Measurements from ENCODE around the gene JAG2. TPM values are rescaled to one million over a fixed set of nuclear protein-coding genes. Genes with fewer than 3 reads are reported as not detected.

JAG2 gene
- total and polyA plus RNA-seq, 4 donors = 17.3 to 39.7 (median 23.6) TPM

GRCh38 chr14:105097794-105098127 lies 70.8 kb downstream of the JAG2 start:
- no peaks in the 10 kb centered on the region for H3K27me3 ChIP-seq (ENCODE audit: control insufficient read depth, insufficient read depth, low read length)
- no peaks in the 10 kb centered on the region for H3K9me3 ChIP-seq (ENCODE audit: control insufficient read depth, insufficient read depth, low read length)
- DNase-seq (ENCODE audit: low read depth in 4 of 6, low spot score in 6 of 6) = no peak
- no peak overlapping the region for H3K4me3 ChIP-seq (ENCODE audit: low read depth, low read length)
- peaks cover 14% of the 10 kb centered on the region for H3K36me3 ChIP-seq (ENCODE audit: control insufficient read depth, insufficient read depth, low read length)
- H3K4me1 ChIP-seq (ENCODE audit: control insufficient read depth, insufficient read depth, low read length) = peaks cover 15% of the 10 kb centered on the region
- H3K27ac ChIP-seq (ENCODE audit: low read depth, low read length) = no peak overlapping the region
- 84% methylated on average over 7 of the region's 7 CpGs for WGBS (ENCODE audit: insufficient coverage)

GRCh38 chr14:105096206-105096875 lies 72.2 kb downstream of the JAG2 start:
- Histone ChIP-seq H3K27me3 (ENCODE audit: control insufficient read depth, insufficient read depth, low read length) (no peaks in the 10 kb centered on the region), H3K9me3 (ENCODE audit: control insufficient read depth, insufficient read depth, low read length) (no peaks in the 10 kb centered on the region), H3K4me1 (ENCODE audit: control insufficient read depth, insufficient read depth, low read length) (peaks cover 29% of the 10 kb centered on the region), H3K4me3 (ENCODE audit: low read depth, low read length) (no peak overlapping the region), H3K27ac (ENCODE audit: low read depth, low read length) (no peak overlapping the region), H3K36me3 (ENCODE audit: control insufficient read depth, insufficient read depth, low read length) (peaks cover 16% of the 10 kb centered on the region)
- 79% methylated on average over 14 of the region's 15 CpGs for WGBS (ENCODE audit: insufficient coverage)
- no peak for DNase-seq (ENCODE audit: low read depth in 4 of 6, low spot score in 6 of 6)

GRCh38 chr14:105095236-105095805 lies 73.3 kb downstream of the JAG2 start:
- H3K9me3 ChIP-seq (ENCODE audit: control insufficient read depth, insufficient read depth, low read length) = no peaks in the 10 kb centered on the region
- DNase-seq (ENCODE audit: low read depth in 4 of 6, low spot score in 6 of 6) = no peak
- peaks cover 16% of the 10 kb centered on the region for H3K36me3 ChIP-seq (ENCODE audit: control insufficient read depth, insufficient read depth, low read length)
- 97% methylated on average over 7 of the region's 7 CpGs for WGBS (ENCODE audit: insufficient coverage)
- H3K27me3 ChIP-seq (ENCODE audit: control insufficient read depth, insufficient read depth, low read length) = no peaks in the 10 kb centered on the region
- H3K4me1 ChIP-seq (ENCODE audit: control insufficient read depth, insufficient read depth, low read length) = peaks cover 39% of the 10 kb centered on the region
- no peak overlapping the region for H3K4me3 ChIP-seq (ENCODE audit: low read depth, low read length)
- no peak overlapping the region for H3K27ac ChIP-seq (ENCODE audit: low read depth, low read length)

GRCh38 chr14:105094193-105094907 lies 74.2 kb downstream of the JAG2 start:
- peak overlapping the region; percentile 62 for H3K4me3 ChIP-seq (ENCODE audit: low read depth, low read length)
- WGBS (ENCODE audit: insufficient coverage) = 56% methylated on average over 12 of the region's 14 CpGs
- H3K27ac ChIP-seq (ENCODE audit: low read depth, low read length) = peak overlapping the region; percentile 47
- no peaks in the 10 kb centered on the region for H3K27me3 ChIP-seq (ENCODE audit: control insufficient read depth, insufficient read depth, low read length)
- H3K9me3 ChIP-seq (ENCODE audit: control insufficient read depth, insufficient read depth, low read length) = no peaks in the 10 kb centered on the region
- DNase-seq (ENCODE audit: low read depth in 4 of 6, low spot score in 6 of 6) = no peak
- peaks cover 43% of the 10 kb centered on the region for H3K4me1 ChIP-seq (ENCODE audit: control insufficient read depth, insufficient read depth, low read length)
- H3K36me3 ChIP-seq (ENCODE audit: control insufficient read depth, insufficient read depth, low read length) = peaks cover 19% of the 10 kb centered on the region

- Histone ChIP-seq H3K4me3 (ENCODE audit: low read depth, low read length) (peak overlapping the region; percentile 62), H3K4me1 (ENCODE audit: control insufficient read depth, insufficient read depth, low read length) (peaks cover 47% of the 10 kb centered on the region), H3K27ac (ENCODE audit: low read depth, low read length) (peak overlapping the region; percentile 61), H3K9me3 (ENCODE audit: control insufficient read depth, insufficient read depth, low read length) (no peaks in the 10 kb centered on the region), H3K36me3 (ENCODE audit: control insufficient read depth, insufficient read depth, low read length) (peaks cover 21% of the 10 kb centered on the region), H3K27me3 (ENCODE audit: control insufficient read depth, insufficient read depth, low read length) (no peaks in the 10 kb centered on the region)
- under 1% methylated on average over 76 of the region's 76 CpGs for WGBS (ENCODE audit: insufficient coverage)
- peak in 3 of 6 donors; percentile 33 to 90 (median 80) for DNase-seq (ENCODE audit: low read depth in 4 of 6, low spot score in 6 of 6)
These were observed 75.0 kb downstream of the JAG2 start for GRCh38 chr14:105093431-105094192.

- Histone ChIP-seq H3K9me3 (ENCODE audit: control insufficient read depth, insufficient read depth, low read length) (no peaks in the 10 kb centered on the region), H3K4me3 (ENCODE audit: low read depth, low read length) (peak overlapping the region; percentile 42), H3K27me3 (ENCODE audit: control insufficient read depth, insufficient read depth, low read length) (peaks cover 3% of the 10 kb centered on the region), H3K27ac (ENCODE audit: low read depth, low read length) (peak overlapping the region; percentile 71), H3K36me3 (ENCODE audit: control insufficient read depth, insufficient read depth, low read length) (peaks cover 21% of the 10 kb centered on the region), H3K4me1 (ENCODE audit: control insufficient read depth, insufficient read depth, low read length) (peaks cover 53% of the 10 kb centered on the region)
- peak in 4 of 6 donors; percentile 47 to 93 (median 73) for DNase-seq (ENCODE audit: low read depth in 4 of 6, low spot score in 6 of 6)
- 2% methylated on average over 46 of the region's 46 CpGs for WGBS (ENCODE audit: insufficient coverage)
These were observed 75.5 kb downstream of the JAG2 start for GRCh38 chr14:105093038-105093430.

- H3K27me3 ChIP-seq (ENCODE audit: control insufficient read depth, insufficient read depth, low read length) = peaks cover 5% of the 10 kb centered on the region
- 53% methylated on average over 22 of the region's 25 CpGs for WGBS (ENCODE audit: insufficient coverage)
- no peaks in the 10 kb centered on the region for H3K9me3 ChIP-seq (ENCODE audit: control insufficient read depth, insufficient read depth, low read length)
- H3K36me3 ChIP-seq (ENCODE audit: control insufficient read depth, insufficient read depth, low read length) = peaks cover 17% of the 10 kb centered on the region
- peaks cover 58% of the 10 kb centered on the region for H3K4me1 ChIP-seq (ENCODE audit: control insufficient read depth, insufficient read depth, low read length)
- H3K27ac ChIP-seq (ENCODE audit: low read depth, low read length) = peak overlapping the region; percentile 71
- H3K4me3 ChIP-seq (ENCODE audit: low read depth, low read length) = peak overlapping the region; percentile 42
- no peak for DNase-seq (ENCODE audit: low read depth in 4 of 6, low spot score in 6 of 6)
These were observed 76.2 kb downstream of the JAG2 start for GRCh38 chr14:105092171-105093037.

- H3K27me3 ChIP-seq (ENCODE audit: control insufficient read depth, insufficient read depth, low read length) = peaks cover 10% of the 10 kb centered on the region
- H3K36me3 ChIP-seq (ENCODE audit: control insufficient read depth, insufficient read depth, low read length) = peaks cover 15% of the 10 kb centered on the region
- 53% methylated on average over 18 of the region's 19 CpGs for WGBS (ENCODE audit: insufficient coverage)
- peaks cover 64% of the 10 kb centered on the region for H3K4me1 ChIP-seq (ENCODE audit: control insufficient read depth, insufficient read depth, low read length)
- no peak overlapping the region for H3K4me3 ChIP-seq (ENCODE audit: low read depth, low read length)
- no peaks in the 10 kb centered on the region for H3K9me3 ChIP-seq (ENCODE audit: control insufficient read depth, insufficient read depth, low read length)
- no peak for DNase-seq (ENCODE audit: low read depth in 4 of 6, low spot score in 6 of 6)
- H3K27ac ChIP-seq (ENCODE audit: low read depth, low read length) = no peak overlapping the region
These were observed 76.9 kb downstream of the JAG2 start for GRCh38 chr14:105091517-105092170.

All from spinal cord (tissue), 10 donors.